Sigmoid colon (tissue), 7 donors: ENCODE measurements around the gene CD40. TPM values are rescaled to one million over a fixed set of nuclear protein-coding genes. Genes with fewer than 3 reads are reported as not detected.

Experiments used
- DNase-seq: peaks from one replicate; pipeline ENCODE4 v3.0.0-alpha.2; 2019
- H3K27ac ChIP-seq, 4 donors: fragments of 200-600 bp; sonication (generic); one replicate each; pipeline ENCODE4 v1.5.1; 2016 to 2019; ENCODE audit warnings: mild to moderate bottlenecking in 1 of 4
- H3K27me3 ChIP-seq, 3 donors: fragments of 200-600 bp; sonication (generic); one replicate each; pipeline ENCODE4 v1.5.1; 2019; ENCODE audit warnings: mild to moderate bottlenecking in 1 of 3
- H3K36me3 ChIP-seq, 4 donors: fragments of 200-600 bp; sonication (generic); one replicate each; pipeline ENCODE4 v1.5.1; 2016 to 2019
- H3K4me1 ChIP-seq, 4 donors: fragments of 200-600 bp; sonication (generic); one replicate each; pipeline ENCODE4 v1.5.1; 2017 to 2019
- H3K4me3 ChIP-seq, 4 donors: fragments of 200-600 bp; sonication (generic); one replicate each; pipeline ENCODE4 v1.5.1; 2017 to 2019; ENCODE audit warnings: mild to moderate bottlenecking in 2 of 4, moderate library complexity in 1 of 4
- H3K9me3 ChIP-seq, 4 donors: fragments of 200-600 bp in 3 of 4; sonication (generic) in 3 of 4; one replicate each; pipeline versions ENCODE4 v1.5.1 to v1.6.1; 2013 to 2019
- CTCF ChIP-seq, 4 experiments: fragments of 450-650 bp in 3 of 4; fragments of 200-600 bp in 1 of 4; IDR thresholded peaks; one replicate each; pipeline ENCODE4 v1.5.1; 2016 to 2019; ENCODE audit warnings: antibody characterized with exemption in 4 of 4, mild to moderate bottlenecking in 3 of 4, moderate library complexity in 2 of 4
- EP300 ChIP-seq, 4 donors: sonication (generic); formaldehyde crosslinking; IDR thresholded peaks; one replicate each; pipeline ENCODE4 v1.6.1; 2017; ENCODE audit warnings: antibody characterized with exemption in 4 of 4
- POLR2A ChIP-seq, 2 donors: fragments of 450-650 bp; IDR thresholded peaks; one replicate each; pipeline ENCODE4 v1.6.1; 2016; ENCODE audit warnings: antibody characterized with exemption in 2 of 2, mild to moderate bottlenecking in 2 of 2, moderate library complexity in 2 of 2
- POLR2AphosphoS5 ChIP-seq, 4 donors: sonication (generic); formaldehyde crosslinking; IDR thresholded peaks; one replicate each; pipeline ENCODE4 v1.6.1; 2017; ENCODE audit warnings: antibody characterized with exemption in 4 of 4
- WGBS, 2 donors: extraction: QIAGEN DNeasy Blood & Tissue Kit; methylation state at CpG; one replicate each; pipeline ENCODE4 v1.1.7; 2013; 5-methylcytosine and 5-hydroxymethylcytosine counted together
- intact Hi-C: fragments of 100-400 bp; cut with DNase I; formaldehyde crosslinking; loops from one replicate; pipeline ENCODE4 v1.15.1; 2023
- polyA plus RNA-seq, 3 donors: library from polyadenylated mRNA; stranded (reverse); fragments of 200-250 nt; gene quantifications; one replicate each; pipeline ENCODE4 v1.2.3, GENCODE V29; 2013
- total RNA-seq, 4 donors: library from RNA; depleted of rRNA; stranded (reverse); fragments of >200 nt; gene quantifications; one replicate each; pipeline ENCODE4 v1.1.0, GENCODE V29; 2016
- donor health status: healthy with polysubstance abuse.
- donor health status: Bipolar disorder and iron deficiency.
- donor health status: healthy.

The CD40 gene
- total and polyA plus RNA-seq, 7 donors, result 3.6 to 25.2 (median 8.7) TPM

GRCh38 chr20:46073443-46073842 lies 44.7 kb upstream of the CD40 start:
- 93 to 94% methylated on average over 3 of the region's 3 CpGs for WGBS, 2 donors
- intact Hi-C loops, result no loop called here
- Histone ChIP-seq H3K36me3 (peaks cover 0 to 62% (median 30%) of the 10 kb centered on the region in 4 donors), H3K27ac (no peak overlapping the region), H3K4me3 (no peak overlapping the region), H3K4me1 (no peaks in the 10 kb centered on the region), H3K27me3 (no peaks in the 10 kb centered on the region), H3K9me3 (no peaks in the 10 kb centered on the region)
- DNase-seq, result no peak
- TF ChIP-seq EP300 (IDR thresholded peaks at IDR 0.05) (no peak), CTCF (IDR thresholded peaks at IDR 0.05) (no peak), POLR2AphosphoS5 (IDR thresholded peaks at IDR 0.05) (no peak), POLR2A (IDR thresholded peaks at IDR 0.05) (no peak)

- TF ChIP-seq CTCF (IDR thresholded peaks at IDR 0.05) (no peak), POLR2AphosphoS5 (IDR thresholded peaks at IDR 0.05) (no peak), EP300 (IDR thresholded peaks at IDR 0.05) (no peak), POLR2A (IDR thresholded peaks at IDR 0.05) (no peak)
- Histone ChIP-seq H3K4me3 (no peak overlapping the region), H3K27me3 (no peaks in the 10 kb centered on the region), H3K27ac (no peak overlapping the region), H3K36me3 (peaks cover 0 to 62% (median 27%) of the 10 kb centered on the region in 4 donors), H3K4me1 (peaks cover 0 to 2% (median 0%) of the 10 kb centered on the region in 4 donors), H3K9me3 (no peaks in the 10 kb centered on the region)
- intact Hi-C loops, result no loop called here
- no peak for DNase-seq
- WGBS, 2 donors, result 83 to 84% methylated on average over 3 of the region's 3 CpGs
Measured at GRCh38 chr20:46074006-46074405, 44.1 kb upstream of the CD40 start.

GRCh38 chr20:46076806-46077205 lies 41.3 kb upstream of the CD40 start:
- intact Hi-C loops, result no loop called here
- H3K4me1 ChIP-seq, result peaks cover 0 to 30% (median 16%) of the 10 kb centered on the region in 4 donors
- peaks cover 0 to 50% (median 17%) of the 10 kb centered on the region in 4 donors for H3K36me3 ChIP-seq
- 87 to 96% methylated on average over 7 of the region's 7 CpGs for WGBS, 2 donors
- TF ChIP-seq EP300 (IDR thresholded peaks at IDR 0.05) (no peak), POLR2AphosphoS5 (IDR thresholded peaks at IDR 0.05) (no peak), CTCF (IDR thresholded peaks at IDR 0.05) (no peak), POLR2A (IDR thresholded peaks at IDR 0.05) (no peak)
- no peaks in the 10 kb centered on the region for H3K27me3 ChIP-seq
- H3K9me3 ChIP-seq, result no peaks in the 10 kb centered on the region
- no peak overlapping the region for H3K27ac ChIP-seq
- no peak for DNase-seq
- no peak overlapping the region for H3K4me3 ChIP-seq

GRCh38 chr20:46077642-46078305 lies 40.3 kb upstream of the CD40 start:
- DNase-seq, result no peak
- 94% methylated on average over 8 of the region's 8 CpGs for WGBS, 2 donors
- no peak for TF ChIP-seq EP300 (IDR thresholded peaks at IDR 0.05)
- no peak for TF ChIP-seq POLR2AphosphoS5 (IDR thresholded peaks at IDR 0.05)
- no peak for TF ChIP-seq CTCF (IDR thresholded peaks at IDR 0.05)
- TF ChIP-seq POLR2A (IDR thresholded peaks at IDR 0.05), result no peak
- Histone ChIP-seq H3K27ac (no peak overlapping the region), H3K27me3 (no peaks in the 10 kb centered on the region), H3K9me3 (no peaks in the 10 kb centered on the region), H3K4me3 (no peak overlapping the region), H3K4me1 (peaks cover 0 to 40% (median 25%) of the 10 kb centered on the region in 4 donors), H3K36me3 (peaks cover 0 to 50% (median 17%) of the 10 kb centered on the region in 4 donors)
- intact Hi-C loops, result no loop called here
